COLO668 (cell line): ENCODE results near the gene RXRA.
A peak's percentile ranks its signal among the peaks of the same experiment; 100 is the strongest.

Experiments used
- DNase-seq: peaks from one replicate; lab custom pipeline; 2025; ENCODE audit not compliant: unreplicated experiment; lab: John Stamatoyannopoulos, UW

Gene RXRA

DNA sequence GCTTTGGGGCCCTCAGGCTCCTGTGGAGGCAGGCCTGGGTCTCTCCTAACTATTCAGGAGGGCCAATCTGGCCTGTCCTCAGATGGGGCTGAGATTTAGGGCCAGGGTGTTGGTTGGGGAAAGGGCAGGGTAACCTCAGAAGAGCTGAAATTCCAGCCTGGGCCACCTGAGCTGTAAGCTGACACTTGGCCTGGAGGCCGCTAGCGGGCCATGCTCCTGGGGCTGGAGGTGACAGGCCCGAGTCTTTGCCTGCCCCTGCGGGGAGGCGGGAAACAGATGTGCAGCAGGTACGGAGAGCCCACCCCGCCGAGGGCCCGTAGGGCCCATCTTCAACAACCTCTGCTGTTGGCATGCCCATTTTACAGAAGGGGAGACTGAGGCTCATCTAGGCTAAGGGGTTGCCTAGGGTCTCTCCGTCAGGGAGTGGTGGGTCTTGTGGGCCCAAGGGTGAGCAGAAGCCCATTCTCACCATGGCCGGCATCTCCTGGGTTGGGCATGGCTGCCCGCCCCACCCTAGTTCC, 69.5 kb downstream of the RXRA start:
- DNase-seq, result no peak

- no peak for DNase-seq
Measured at GRCh38 chr9:134396258-134396742, 70.0 kb downstream of the RXRA start.

GRCh38 chr9:134396825-134397224, 70.6 kb downstream of the RXRA start:
- no peak for DNase-seq

DNA sequence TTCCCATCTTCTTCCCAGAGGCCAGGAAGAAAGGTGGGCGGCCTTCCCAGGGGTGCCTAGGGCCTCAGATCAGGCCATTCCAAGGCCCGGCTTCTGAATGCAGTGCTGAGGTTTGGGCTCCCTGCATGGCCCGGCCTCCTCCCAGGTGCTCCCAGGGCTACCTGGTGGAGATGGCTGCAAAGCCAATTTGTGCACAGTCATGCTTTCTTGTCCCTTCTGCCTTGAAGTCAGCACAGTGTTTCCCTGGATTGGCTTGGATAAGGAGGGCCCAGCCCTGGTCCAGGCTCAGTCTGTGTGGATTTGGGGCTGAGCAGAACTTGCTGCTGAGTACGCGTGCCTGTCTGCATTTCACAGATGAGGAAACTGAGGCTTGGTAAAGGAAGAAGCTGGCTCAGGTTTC, 72.5 kb downstream of the RXRA start:
- no peak for DNase-seq

DNA sequence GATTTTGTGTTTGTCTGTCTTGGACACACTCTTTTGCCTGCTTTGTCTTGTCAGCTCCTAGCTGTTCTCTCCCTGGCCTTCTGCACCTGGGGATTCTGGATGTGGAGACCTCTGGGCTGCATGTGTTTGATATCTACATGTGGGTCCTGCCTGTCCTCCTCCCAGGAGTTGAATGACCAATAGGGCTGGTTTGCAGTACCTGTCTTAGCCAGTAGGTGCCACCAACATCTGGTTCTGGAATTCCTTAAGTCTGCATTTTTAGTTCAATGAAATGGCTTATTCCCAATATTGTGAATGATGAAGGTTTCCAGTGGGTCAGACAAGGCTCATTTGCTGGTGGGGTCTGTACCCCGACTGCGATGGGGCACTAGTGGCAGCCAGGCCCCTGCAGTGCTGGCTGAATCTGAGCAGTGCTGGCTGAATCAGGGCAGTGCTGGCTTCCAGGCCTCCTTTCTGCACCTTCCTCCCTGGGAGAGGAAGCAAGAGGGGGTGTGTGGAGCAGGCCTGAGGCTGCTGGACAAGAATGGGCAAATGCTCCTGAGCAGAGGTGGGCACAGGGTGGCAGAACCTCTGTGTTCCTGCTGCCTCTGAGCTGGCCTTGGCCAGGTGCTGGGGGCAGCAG, 73.3 kb downstream of the RXRA start:
- peak; percentile 2 for DNase-seq

DNA sequence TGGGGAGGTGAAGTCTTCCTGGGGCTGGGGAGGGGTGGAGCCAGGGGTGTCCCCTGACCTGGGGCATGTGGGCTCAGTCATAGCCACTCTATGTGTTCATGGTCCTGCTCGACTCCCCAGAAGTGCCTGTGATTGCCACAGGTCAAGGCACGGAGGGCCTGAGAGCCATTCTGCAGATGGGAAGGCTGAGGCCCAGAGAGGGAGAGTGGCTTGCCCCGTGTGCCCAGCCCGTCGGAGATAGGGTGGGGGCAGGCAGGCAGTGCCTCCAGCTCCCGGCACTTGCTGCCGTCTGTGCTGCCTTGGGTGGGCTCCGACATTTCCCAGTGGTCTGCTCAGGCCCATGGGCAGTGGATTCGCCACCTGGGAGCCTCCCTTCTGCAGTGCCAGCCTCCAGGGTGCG, 74.0 kb downstream of the RXRA start:
- no peak for DNase-seq

DNA sequence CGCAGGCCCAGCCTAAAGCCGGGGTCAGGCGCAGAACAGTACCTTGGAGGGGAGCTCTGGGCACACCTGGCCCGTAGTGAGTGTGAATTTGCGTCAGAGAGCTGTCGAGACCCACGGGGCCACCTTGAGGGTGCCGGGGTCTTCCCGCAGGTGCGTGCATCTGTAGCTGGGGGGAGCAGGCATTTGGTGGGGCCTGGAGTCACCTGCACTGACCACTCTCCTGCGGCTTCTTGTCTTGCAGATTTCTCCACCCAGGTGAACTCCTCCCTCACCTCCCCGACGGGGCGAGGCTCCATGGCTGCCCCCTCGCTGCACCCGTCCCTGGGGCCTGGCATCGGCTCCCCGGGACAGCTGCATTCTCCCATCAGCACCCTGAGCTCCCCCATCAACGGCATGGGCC, 75.1 kb downstream of the RXRA start:
- DNase-seq, result no peak

- DNase-seq, result no peak
Measured at GRCh38 chr9:134402182-134402581, 75.9 kb downstream of the RXRA start.

GRCh38 chr9:134403292-134403681, 77.0 kb downstream of the RXRA start:
- DNase-seq, result no peak

- DNase-seq, result no peak
Measured at GRCh38 chr9:134403682-134404301, 77.5 kb downstream of the RXRA start.

- DNase-seq, result no peak
Measured at GRCh38 chr9:134404376-134405358, 78.4 kb downstream of the RXRA start.

GRCh38 chr9:134405527-134405926, 79.3 kb downstream of the RXRA start:
- no peak for DNase-seq

GRCh38 chr9:134406366-134407120, 80.3 kb downstream of the RXRA start:
- DNase-seq, result no peak

DNA sequence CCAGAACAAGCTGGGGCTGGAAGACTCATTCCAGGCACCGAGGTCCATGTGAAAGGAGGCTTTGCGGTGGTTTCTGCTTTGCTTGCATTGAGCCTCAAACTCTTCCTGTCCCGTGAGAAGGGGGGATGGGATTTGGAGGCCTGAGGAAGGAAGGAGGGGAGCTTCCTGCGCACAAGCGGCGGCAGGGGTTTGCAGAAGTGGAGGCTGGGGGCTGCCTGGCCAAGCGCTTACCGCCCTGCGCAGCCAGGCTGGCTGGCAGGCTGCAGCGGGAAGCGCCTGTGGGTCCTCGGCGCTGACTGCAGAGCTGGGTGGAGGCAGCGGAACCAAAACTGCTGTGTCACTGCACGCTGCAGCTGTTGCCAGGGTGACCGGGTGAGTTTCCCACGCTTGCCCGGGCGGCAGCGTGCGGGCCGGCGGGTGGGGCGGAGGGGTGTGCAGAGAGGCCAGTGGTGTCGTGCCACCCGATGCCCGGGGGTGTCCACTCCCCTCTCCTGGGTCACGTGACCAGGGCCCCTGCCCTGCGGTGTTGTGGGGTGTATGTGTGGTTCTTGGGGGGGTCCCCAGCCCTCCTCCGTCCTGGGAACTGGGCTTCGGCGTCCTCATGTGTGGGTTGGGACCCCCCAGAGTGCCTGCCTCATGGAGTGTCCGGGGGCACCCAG, 81.0 kb downstream of the RXRA start:
- DNase-seq, result peak; percentile 71

DNA sequence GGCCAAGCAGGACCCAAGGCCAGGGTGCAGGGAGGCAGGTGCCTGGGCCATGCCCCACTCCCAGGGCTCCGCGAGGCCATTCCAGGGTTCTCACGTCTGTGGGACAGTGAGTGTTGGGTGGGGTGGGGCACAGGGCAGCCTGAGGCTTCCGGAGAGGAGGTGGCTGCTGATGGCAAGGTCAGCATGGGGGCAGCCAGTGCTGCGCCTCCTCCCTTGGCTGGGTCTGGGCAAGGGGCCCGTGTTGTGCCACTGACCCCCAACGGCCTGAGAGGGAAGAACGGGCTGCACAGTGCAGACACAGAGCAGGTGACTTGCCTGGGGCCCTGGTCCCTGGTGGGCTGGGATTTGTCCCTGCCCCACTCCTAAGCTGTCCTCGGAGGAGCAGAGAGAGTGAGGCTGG, 82.1 kb downstream of the RXRA start:
- DNase-seq, result no peak

GRCh38 chr9:134408939-134409737, 82.9 kb downstream of the RXRA start:
- no peak for DNase-seq

GRCh38 chr9:134410071-134410834, 84.0 kb downstream of the RXRA start:
- DNase-seq, result no peak

DNA sequence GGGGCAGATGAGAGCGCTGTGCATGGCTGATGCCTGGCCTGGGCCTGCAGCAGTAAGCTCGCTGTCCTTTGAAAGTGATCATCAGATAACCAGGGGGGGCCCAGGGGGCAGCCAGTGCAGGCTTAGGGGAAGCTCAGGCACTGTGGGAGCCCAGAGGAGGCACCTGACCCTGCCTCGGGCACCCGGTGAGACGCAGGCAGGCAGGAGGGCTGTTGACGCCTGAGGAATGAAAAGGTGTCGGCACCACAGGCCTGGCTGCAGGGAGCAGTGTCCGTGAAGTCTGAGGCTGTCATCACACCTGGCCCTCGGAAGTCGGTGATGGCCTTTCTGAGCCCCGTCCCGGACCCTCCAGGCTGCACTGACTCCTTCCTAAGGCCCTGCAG, 84.6 kb downstream of the RXRA start:
- no peak for DNase-seq
